Measurements from ENCODE around the gene ZNF263. TPM values are rescaled to one million over a fixed set of nuclear protein-coding genes. Genes with fewer than 3 reads are reported as not detected.

The ZNF263 gene
- total RNA-seq, 1 experiment from 2014 or later: 29.5 TPM

GRCh38 chr16:3295209-3295608, 11.9 kb downstream of the ZNF263 start:
- no peak for DNase-seq (ENCODE audit: low spot score)
- no peak overlapping the region for H3K27ac Mint-ChIP-seq
- TF ChIP-seq ZNF281 (CRISPR knock-in tag; IDR thresholded peaks at IDR 0.05) (no peak), NR2C2 (CRISPR knock-in tag; IDR thresholded peaks at IDR 0.05) (no peak), ZNF423 (CRISPR knock-in tag; IDR thresholded peaks at IDR 0.05) (no peak), ZNF317 (CRISPR knock-in tag; IDR thresholded peaks at IDR 0.05; ENCODE audit: borderline replicate concordance, low read depth) (peak; percentile 53; the same call in 1 of the 2 replicates), TEAD4 (CRISPR knock-in tag; IDR thresholded peaks at IDR 0.05) (no peak)
- ChIA-PET CTCF (interaction anchor here (1.4 kb wide), 1 partner anchor 10 kb away, joined by 3 read pairs; the partner anchor contains the start of genes TIGD7 and ZNF75A), POLR2A (no interaction called here)
- ATAC-seq: peak; percentile 32
- no peak overlapping the region for H3K4me3 Mint-ChIP-seq
- 0 out of 2 replicates have a peak, but pooled peaks cover 3% of the 10 kb centered on the region for H3K4me1 Mint-ChIP-seq
- H3K9me3 Mint-ChIP-seq: peaks cover 54% of the 10 kb centered on the region
- H3K27me3 Mint-ChIP-seq (ENCODE audit: low read depth): peaks cover 14% of the 10 kb centered on the region
- peaks cover 63% of the 10 kb centered on the region for H3K36me3 Mint-ChIP-seq

DNA sequence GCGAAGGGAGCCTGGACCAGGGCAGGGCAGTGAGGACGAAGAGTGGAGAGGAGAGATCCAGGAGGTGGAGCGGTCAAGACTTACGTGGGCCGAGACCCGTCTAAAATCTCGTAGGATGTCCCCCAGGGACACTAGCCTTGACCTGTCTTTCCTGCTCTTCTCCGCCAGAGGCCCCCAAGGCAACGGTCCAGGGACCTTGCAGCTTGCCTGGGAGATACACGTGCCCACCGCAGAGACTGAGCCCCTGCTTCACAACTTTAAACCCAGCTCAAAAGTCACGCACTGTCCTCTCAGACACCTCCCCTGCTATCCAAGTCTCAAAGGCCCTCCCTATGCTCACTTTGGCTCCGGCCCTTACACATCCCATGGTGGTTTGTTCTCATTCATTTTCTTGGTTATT, 12.5 kb downstream of the ZNF263 start:
- TF ChIP-seq FOXK1 (CRISPR knock-in tag; IDR thresholded peaks at IDR 0.05) (no peak), ARID4B (CRISPR knock-in tag; IDR thresholded peaks at IDR 0.05; ENCODE audit: borderline replicate concordance) (no peak), ZNF317 (CRISPR knock-in tag; IDR thresholded peaks at IDR 0.05; ENCODE audit: borderline replicate concordance, low read depth) (no peak), ZNF219 (CRISPR knock-in tag; IDR thresholded peaks at IDR 0.05; ENCODE audit: borderline replicate concordance) (no peak), SP1 (CRISPR knock-in tag; conservative IDR thresholded peaks at IDR 0.05) (no peak), KAT7 (CRISPR knock-in tag; IDR thresholded peaks at IDR 0.05; ENCODE audit: borderline replicate concordance) (no peak), ZNF281 (CRISPR knock-in tag; IDR thresholded peaks at IDR 0.05) (no peak), ZNF232 (CRISPR knock-in tag; IDR thresholded peaks at IDR 0.05) (no peak), IRF2 (CRISPR knock-in tag; IDR thresholded peaks at IDR 0.05; ENCODE audit: borderline replicate concordance, low read depth) (no peak), E2F4 (CRISPR knock-in tag; IDR thresholded peaks at IDR 0.05; ENCODE audit: borderline replicate concordance, low read depth) (no peak), ZNF121 (CRISPR knock-in tag; IDR thresholded peaks at IDR 0.05) (no peak)
- TF ChIP-seq, protein P1, sequence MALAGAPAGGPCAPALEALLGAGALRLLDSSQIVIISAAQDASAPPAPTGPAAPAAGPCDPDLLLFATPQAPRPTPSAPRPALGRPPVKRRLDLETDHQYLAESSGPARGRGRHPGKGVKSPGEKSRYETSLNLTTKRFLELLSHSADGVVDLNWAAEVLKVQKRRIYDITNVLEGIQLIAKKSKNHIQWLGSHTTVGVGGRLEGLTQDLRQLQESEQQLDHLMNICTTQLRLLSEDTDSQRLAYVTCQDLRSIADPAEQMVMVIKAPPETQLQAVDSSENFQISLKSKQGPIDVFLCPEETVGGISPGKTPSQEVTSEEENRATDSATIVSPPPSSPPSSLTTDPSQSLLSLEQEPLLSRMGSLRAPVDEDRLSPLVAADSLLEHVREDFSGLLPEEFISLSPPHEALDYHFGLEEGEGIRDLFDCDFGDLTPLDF (CRISPR knock-in tag; IDR thresholded peaks at IDR 0.05): no peak
- Mint-ChIP-seq H3K27ac (peak overlapping the region; percentile 84; the same call in 1 of the 2 replicates), H3K36me3 (peaks cover 63% of the 10 kb centered on the region), H3K27me3 (ENCODE audit: low read depth) (peaks cover 14% of the 10 kb centered on the region), H3K4me3 (peak overlapping the region; percentile 43), H3K4me1 (0 out of 2 replicates have a peak, but pooled peaks cover 3% of the 10 kb centered on the region), H3K9me3 (peaks cover 52% of the 10 kb centered on the region)
- peak; percentile 30 for DNase-seq (ENCODE audit: low spot score)
- ChIA-PET POLR2A (interaction anchor here (0.5 to 1.4 kb wide), 2 partner anchors 12 to 56 kb away, joined by 3 to 4 read pairs; no protein-coding TSS in a partner anchor), CTCF (interaction anchor here (0.7 to 1.4 kb wide), 2 partner anchors 9 to 13 kb away, joined by 3 read pairs; partner anchors contain the start of genes TIGD7 and ZNF75A)
- ATAC-seq: peak; percentile 77

Measured in WTC11 (cell line).